Calu3 (cell line): Measurements from ENCODE around the gene PEX11A. TPM values are rescaled to one million over a fixed set of nuclear protein-coding genes. Genes with fewer than 3 reads are reported as not detected.
A peak's percentile ranks its signal among the peaks of the same experiment; 100 is the strongest.

Experiments used
- BruUV-seq: library from RNA; stranded (reverse); fragments of 400-500 nt; replicated peaks from 2 replicates; lab custom pipeline; 2021; lab: Mats Ljungman, UMichigan
- CTCF ChIA-PET: fragments of 300-600 bp; sonication (Branson Sonifier 250); formaldehyde crosslinking; loops from one replicate; lab custom pipeline; 2022; ENCODE audit warnings: antibody characterized with exemption; lab: Charles Lee
- DNase-seq: peaks from one replicate; pipeline ENCODE4 v3.0.0; 2022
- H3K27ac Mint-ChIP-seq: one replicate; pipeline ENCODE4 v1.8.0; 2022; ENCODE audit warnings: mixed read lengths; ENCODE audit not compliant: unreplicated experiment
- H3K27me3 Mint-ChIP-seq: one replicate; pipeline ENCODE4 v1.8.0; 2022; ENCODE audit warnings: mixed read lengths; ENCODE audit not compliant: unreplicated experiment
- H3K36me3 Mint-ChIP-seq: one replicate; pipeline ENCODE4 v1.8.0; 2022; ENCODE audit warnings: mild to moderate bottlenecking, moderate library complexity, mixed read lengths; ENCODE audit not compliant: insufficient read depth, unreplicated experiment
- H3K4me1 Mint-ChIP-seq: one replicate; pipeline ENCODE4 v1.8.0; 2022; ENCODE audit warnings: mild to moderate bottlenecking, low read depth, mixed read lengths; ENCODE audit not compliant: unreplicated experiment
- H3K4me3 Mint-ChIP-seq: one replicate; pipeline ENCODE4 v1.8.0; 2022; ENCODE audit warnings: mild to moderate bottlenecking, low read depth, moderate library complexity, mixed read lengths; ENCODE audit not compliant: unreplicated experiment
- H3K9me3 Mint-ChIP-seq: one replicate; pipeline ENCODE4 v1.8.0; 2022; ENCODE audit warnings: low read depth, mixed read lengths; ENCODE audit not compliant: unreplicated experiment
- intact Hi-C: fragments of 100-400 bp; cut with micrococcal nuclease; formaldehyde crosslinking; loops from one replicate; pipeline ENCODE4 v1.10.0; 2022; ENCODE audit not compliant: unreplicated experiment
- total RNA-seq: library from RNA; stranded (reverse); gene quantifications from 2 replicates; pipeline ENCODE4 v1.2.3, GENCODE V29; 2022
- TF ChIP-seq, protein P1 (sequence below): fragments of 200-600 bp; IDR thresholded peaks from one replicate; pipeline ENCODE4 v1.8.0; 2022; ENCODE audit warnings: antibody characterized with exemption; ENCODE audit not compliant: unreplicated experiment

Gene PEX11A
- total RNA-seq, 1 experiment from 2014 or later = 8.0 TPM

DNA sequence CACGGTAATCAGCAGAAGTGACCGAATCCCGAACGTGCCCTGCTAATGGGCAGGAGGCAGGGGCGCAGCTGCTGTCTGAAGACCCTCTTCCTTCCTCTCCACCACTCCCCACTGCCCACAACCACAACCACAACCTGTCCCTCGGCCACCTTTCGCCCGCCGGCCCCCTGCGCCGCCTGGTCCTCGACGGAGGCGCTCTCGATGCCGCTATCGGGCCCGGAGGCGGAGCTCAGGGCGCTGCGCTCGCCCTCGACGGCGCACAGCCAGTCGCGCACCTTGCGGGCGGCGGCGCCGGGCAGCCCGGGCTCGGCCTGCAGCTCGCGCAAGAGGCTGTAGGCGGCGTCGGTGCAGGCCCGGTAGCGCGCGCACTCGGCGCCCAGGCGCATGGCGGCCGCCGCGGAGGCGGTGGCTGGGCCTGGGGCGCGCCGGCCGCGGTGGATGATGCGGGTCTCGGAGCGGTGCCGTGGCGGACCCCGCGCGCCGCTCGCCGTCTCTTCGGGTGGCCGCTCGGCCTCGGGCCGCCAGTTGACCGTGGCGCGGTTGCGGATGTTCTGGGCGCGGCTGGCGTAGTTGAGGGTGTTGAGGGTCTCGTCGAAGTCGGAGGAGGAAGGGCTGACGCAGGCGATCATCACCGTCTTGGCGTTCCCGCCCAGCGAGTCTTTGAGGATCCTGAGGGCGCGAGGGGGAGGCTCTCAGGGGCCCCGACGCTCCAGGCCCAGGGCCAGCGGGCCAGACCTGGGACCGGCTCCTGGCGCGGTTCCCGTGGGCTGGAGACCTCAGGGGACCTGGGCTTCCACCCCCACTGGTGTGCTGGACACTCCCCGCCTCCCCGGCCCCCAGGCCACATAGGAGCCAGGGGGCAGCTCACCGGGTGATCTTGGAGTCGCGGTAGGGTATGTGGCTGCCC is 42.2 kb downstream of the PEX11A start:
- DNase-seq = no peak
- Mint-ChIP-seq H3K27me3 (peaks cover 7% of the 10 kb centered on the region), H3K36me3 (no peaks in the 10 kb centered on the region), H3K27ac (no peak overlapping the region), H3K4me1 (no peaks in the 10 kb centered on the region), H3K9me3 (no peaks in the 10 kb centered on the region), H3K4me3 (no peak overlapping the region)
- CTCF ChIA-PET = interaction anchor here (1.1 kb wide), 1 partner anchor 23 kb away, joined by 4 read pairs; no protein-coding TSS in a partner anchor
- TF ChIP-seq, protein P1, sequence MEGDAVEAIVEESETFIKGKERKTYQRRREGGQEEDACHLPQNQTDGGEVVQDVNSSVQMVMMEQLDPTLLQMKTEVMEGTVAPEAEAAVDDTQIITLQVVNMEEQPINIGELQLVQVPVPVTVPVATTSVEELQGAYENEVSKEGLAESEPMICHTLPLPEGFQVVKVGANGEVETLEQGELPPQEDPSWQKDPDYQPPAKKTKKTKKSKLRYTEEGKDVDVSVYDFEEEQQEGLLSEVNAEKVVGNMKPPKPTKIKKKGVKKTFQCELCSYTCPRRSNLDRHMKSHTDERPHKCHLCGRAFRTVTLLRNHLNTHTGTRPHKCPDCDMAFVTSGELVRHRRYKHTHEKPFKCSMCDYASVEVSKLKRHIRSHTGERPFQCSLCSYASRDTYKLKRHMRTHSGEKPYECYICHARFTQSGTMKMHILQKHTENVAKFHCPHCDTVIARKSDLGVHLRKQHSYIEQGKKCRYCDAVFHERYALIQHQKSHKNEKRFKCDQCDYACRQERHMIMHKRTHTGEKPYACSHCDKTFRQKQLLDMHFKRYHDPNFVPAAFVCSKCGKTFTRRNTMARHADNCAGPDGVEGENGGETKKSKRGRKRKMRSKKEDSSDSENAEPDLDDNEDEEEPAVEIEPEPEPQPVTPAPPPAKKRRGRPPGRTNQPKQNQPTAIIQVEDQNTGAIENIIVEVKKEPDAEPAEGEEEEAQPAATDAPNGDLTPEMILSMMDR = no peak
- no TSS peak for BruUV-seq
- intact Hi-C loops = loop anchor here (10.0 kb wide), 1 partner anchor 96 kb away; no protein-coding TSS in a partner anchor

DNA sequence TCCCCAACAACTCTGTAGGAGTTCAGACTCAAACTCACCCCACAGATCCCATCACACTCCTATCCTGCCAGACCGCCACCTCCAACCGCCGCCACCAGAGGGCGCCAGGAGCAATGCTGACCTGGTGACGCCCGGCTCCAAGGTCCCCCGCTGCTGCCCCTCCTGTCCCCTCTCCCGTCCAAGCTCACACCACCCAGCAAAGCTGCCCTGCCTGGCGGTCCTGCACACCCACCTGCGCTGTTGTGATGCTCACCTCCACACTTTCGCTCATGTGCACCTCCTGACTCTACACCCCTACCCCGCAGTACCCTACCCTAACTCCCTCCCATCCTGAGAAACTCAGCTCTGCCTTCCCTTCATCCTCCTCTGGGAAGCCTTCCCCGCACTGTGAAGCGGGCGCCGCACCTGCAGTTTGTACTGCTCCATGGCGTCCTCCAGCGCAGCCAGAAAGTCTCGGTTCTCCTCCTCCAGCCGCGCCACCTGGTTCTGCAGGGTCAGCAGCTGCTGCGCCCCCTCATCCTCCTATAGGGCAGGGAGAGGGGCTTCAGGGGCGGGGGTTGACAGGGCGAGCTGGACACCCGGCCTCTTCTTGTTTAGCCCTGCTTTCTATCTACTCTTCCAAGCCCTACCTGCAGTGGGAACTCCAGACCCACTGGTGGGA is 43.2 kb downstream of the PEX11A start:
- H3K4me1 Mint-ChIP-seq = no peaks in the 10 kb centered on the region
- H3K4me3 Mint-ChIP-seq = no peak overlapping the region
- no peaks in the 10 kb centered on the region for H3K36me3 Mint-ChIP-seq
- DNase-seq = peak; percentile 93
- intact Hi-C loops = loop anchor here (10.0 kb wide), 1 partner anchor 97 kb away; no protein-coding TSS in a partner anchor
- H3K27me3 Mint-ChIP-seq = no peaks in the 10 kb centered on the region
- CTCF ChIA-PET = interaction anchor here (0.8 to 1.1 kb wide), 3 partner anchors 24 to 241 kb away, joined by 3 to 4 read pairs (median 4); no protein-coding TSS in a partner anchor
- no TSS peak for BruUV-seq
- no peaks in the 10 kb centered on the region for H3K9me3 Mint-ChIP-seq
- no peak overlapping the region for H3K27ac Mint-ChIP-seq
- TF ChIP-seq, protein P1 = peak; percentile 80

DNA sequence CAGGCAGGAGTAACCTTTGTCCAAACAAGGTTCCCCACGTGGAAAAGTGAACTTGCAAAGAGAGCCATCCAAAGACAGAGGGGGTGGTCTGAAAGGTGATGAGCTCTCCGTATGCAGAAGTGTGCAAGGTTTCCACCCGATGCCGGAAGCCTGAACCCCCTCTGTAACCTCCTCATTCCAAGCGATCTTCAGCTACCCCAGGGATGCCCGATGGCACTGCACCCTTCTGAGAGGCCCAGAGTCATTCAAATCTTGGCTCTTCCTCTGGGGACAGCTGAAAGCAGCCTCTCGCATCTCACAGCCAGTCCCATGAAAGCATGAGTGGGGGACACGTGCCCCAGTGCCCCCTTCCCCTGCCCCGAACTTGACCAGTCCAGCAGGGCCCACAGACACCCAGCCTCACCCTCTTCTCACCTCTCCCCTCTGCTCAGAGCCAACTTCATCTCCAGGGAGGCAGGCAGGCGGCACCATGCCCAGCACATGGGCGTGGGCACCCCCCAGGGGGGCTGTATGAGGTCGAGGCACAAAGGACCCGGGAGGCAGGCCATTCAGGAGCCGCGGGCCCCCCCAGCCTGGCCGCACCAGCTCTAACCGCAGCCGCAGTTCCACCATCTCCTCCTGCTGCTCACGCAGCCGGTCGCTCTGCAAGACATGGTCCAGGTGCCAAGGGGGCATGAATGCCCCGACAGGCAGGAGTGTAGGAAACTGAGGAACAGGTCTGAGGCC is 44.0 kb downstream of the PEX11A start:
- H3K27me3 Mint-ChIP-seq = no peaks in the 10 kb centered on the region
- H3K27ac Mint-ChIP-seq = no peak overlapping the region
- CTCF ChIA-PET = interaction anchor here (0.8 kb wide), 1 partner anchor 180 kb away, joined by 3 read pairs; no protein-coding TSS in a partner anchor
- no peaks in the 10 kb centered on the region for H3K9me3 Mint-ChIP-seq
- no peaks in the 10 kb centered on the region for H3K4me1 Mint-ChIP-seq
- no TSS peak for BruUV-seq
- H3K36me3 Mint-ChIP-seq = no peaks in the 10 kb centered on the region
- intact Hi-C loops = loop anchor here (10.0 kb wide), 1 partner anchor 98 kb away; no protein-coding TSS in a partner anchor
- DNase-seq = no peak
- TF ChIP-seq, protein P1 = no peak
- no peak overlapping the region for H3K4me3 Mint-ChIP-seq

DNA sequence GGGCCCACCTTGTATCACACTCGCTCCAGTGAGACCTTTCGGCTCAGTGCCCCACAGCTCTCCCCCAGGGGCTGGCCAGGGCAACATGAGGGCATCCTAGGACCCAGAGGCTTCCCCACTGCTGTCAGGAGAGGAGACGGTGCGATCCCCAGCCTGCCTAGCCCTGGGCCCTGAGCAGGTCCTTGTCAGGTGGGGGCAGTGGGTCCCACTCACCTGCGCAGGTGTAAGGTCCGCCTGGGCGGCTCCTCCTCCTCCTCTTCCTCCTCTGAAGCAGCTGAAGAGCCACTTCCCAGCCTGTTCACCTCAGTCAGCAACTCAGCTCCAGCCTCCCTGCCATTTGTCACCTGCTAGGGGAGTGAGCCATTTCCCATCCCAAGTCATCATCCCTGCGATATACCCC is 44.9 kb downstream of the PEX11A start:
- no peaks in the 10 kb centered on the region for H3K27me3 Mint-ChIP-seq
- BruUV-seq = no TSS peak
- intact Hi-C loops = loop anchor here (10.0 kb wide), 1 partner anchor 99 kb away; no protein-coding TSS in a partner anchor
- CTCF ChIA-PET = no interaction called here
- H3K36me3 Mint-ChIP-seq = no peaks in the 10 kb centered on the region
- TF ChIP-seq, protein P1 = no peak
- H3K4me3 Mint-ChIP-seq = no peak overlapping the region
- H3K9me3 Mint-ChIP-seq = no peaks in the 10 kb centered on the region
- H3K4me1 Mint-ChIP-seq = no peaks in the 10 kb centered on the region
- H3K27ac Mint-ChIP-seq = no peak overlapping the region
- no peak for DNase-seq
